ENCODE results near the gene ITGB2.

Gene ITGB2

DNA sequence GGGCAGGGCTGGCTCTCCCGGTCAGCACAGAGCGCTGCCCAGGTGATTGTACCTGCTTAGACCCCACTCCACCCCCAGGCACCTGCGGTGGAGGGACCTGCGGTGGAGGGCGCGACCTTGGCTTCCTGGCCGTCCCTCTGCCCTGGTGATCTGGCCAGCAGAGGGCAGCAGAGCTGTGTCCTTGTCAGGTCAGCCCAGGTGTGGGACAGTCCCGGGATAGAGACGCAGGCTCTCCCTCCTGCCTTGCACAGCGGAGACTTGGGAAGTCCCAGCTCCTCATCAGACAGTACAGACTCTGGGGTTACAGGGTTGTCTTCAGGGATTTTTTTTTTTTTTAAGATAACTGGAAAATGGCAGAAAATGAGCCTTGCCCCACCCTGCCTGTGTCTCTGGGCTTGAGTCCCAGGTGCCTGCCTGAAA, 29.1 kb upstream of the ITGB2 start:
- H3K4me3 ChIP-seq (ENCODE audit: low read length), result no peak overlapping the region
- H3K9me3 ChIP-seq (ENCODE audit: insufficient read depth, low read length), result no peaks in the 10 kb centered on the region
- peaks cover 87% of the 10 kb centered on the region for H3K79me2 ChIP-seq (ENCODE audit: low read length)
- no peak overlapping the region for H3K4me2 ChIP-seq (ENCODE audit: low read length)
- H3K27ac ChIP-seq (ENCODE audit: low read length), result no peak overlapping the region
- no peak overlapping the region for H3K9ac ChIP-seq (ENCODE audit: low read length)
- TF ChIP-seq EZH2phosphoT487 (IDR thresholded peaks at IDR 0.05; ENCODE audit: low read depth), result no peak
- TF ChIP-seq CTCF (IDR thresholded peaks at IDR 0.05; ENCODE audit: low read depth, low read length), result peak; percentile 67
- H3K36me3 ChIP-seq (replicated peaks; ENCODE audit: low read depth, low read length), result peaks cover 3% of the 10 kb centered on the region
- H4K20me1 ChIP-seq (ENCODE audit: insufficient read depth, low read length), result peaks cover 34% of the 10 kb centered on the region
- H3K27me3 ChIP-seq (ENCODE audit: low read depth, low read length), result no peaks in the 10 kb centered on the region
- no peaks in the 10 kb centered on the region for H3K4me1 ChIP-seq (ENCODE audit: low read length)
- no peak overlapping the region for H2AFZ ChIP-seq (ENCODE audit: low read depth, low read length)

DNA sequence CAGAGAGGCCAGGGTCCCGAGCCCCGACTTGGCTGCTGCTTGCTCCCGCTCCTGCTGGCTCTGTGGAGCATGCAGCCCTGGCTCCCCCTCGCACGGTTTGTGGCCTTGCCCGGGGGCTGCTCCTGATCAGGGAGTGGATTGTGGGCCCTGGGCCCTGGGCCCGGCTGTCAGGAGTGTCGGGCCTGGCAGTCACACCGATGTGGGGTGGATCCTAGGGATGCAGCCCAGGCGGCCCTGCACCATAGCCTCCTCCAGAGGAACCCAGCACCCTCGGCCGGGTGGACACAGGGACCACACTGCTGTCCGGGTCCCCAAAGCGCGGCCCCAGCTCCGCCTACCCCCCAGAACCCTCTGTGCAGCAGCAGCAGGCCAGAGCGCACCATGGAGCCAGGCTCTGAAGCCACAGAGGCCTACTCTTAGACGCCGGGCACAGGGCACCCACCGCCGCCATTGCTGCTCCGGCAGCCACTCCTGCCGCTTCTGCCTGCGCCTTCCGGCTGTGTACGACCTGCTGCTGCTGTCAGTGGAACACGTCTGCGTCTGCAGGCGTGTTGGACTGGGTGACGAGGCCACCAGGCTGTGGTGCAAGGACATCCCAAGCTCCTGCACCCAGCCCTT, 28.6 kb upstream of the ITGB2 start:
- Histone ChIP-seq H2AFZ (ENCODE audit: low read depth, low read length) (no peak overlapping the region), H3K27me3 (ENCODE audit: low read depth, low read length) (no peaks in the 10 kb centered on the region), H3K9me3 (ENCODE audit: insufficient read depth, low read length) (no peaks in the 10 kb centered on the region), H3K4me1 (ENCODE audit: low read length) (no peaks in the 10 kb centered on the region), H3K36me3 (replicated peaks; ENCODE audit: low read depth, low read length) (peaks cover 8% of the 10 kb centered on the region), H3K4me2 (ENCODE audit: low read length) (no peak overlapping the region), H3K79me2 (ENCODE audit: low read length) (peaks cover 89% of the 10 kb centered on the region), H3K4me3 (ENCODE audit: low read length) (no peak overlapping the region), H4K20me1 (ENCODE audit: insufficient read depth, low read length) (peaks cover 34% of the 10 kb centered on the region), H3K27ac (ENCODE audit: low read length) (no peak overlapping the region), H3K9ac (ENCODE audit: low read length) (no peak overlapping the region)
- TF ChIP-seq EZH2phosphoT487 (IDR thresholded peaks at IDR 0.05; ENCODE audit: low read depth) (no peak), CTCF (IDR thresholded peaks at IDR 0.05; ENCODE audit: low read depth, low read length) (no peak)

DNA sequence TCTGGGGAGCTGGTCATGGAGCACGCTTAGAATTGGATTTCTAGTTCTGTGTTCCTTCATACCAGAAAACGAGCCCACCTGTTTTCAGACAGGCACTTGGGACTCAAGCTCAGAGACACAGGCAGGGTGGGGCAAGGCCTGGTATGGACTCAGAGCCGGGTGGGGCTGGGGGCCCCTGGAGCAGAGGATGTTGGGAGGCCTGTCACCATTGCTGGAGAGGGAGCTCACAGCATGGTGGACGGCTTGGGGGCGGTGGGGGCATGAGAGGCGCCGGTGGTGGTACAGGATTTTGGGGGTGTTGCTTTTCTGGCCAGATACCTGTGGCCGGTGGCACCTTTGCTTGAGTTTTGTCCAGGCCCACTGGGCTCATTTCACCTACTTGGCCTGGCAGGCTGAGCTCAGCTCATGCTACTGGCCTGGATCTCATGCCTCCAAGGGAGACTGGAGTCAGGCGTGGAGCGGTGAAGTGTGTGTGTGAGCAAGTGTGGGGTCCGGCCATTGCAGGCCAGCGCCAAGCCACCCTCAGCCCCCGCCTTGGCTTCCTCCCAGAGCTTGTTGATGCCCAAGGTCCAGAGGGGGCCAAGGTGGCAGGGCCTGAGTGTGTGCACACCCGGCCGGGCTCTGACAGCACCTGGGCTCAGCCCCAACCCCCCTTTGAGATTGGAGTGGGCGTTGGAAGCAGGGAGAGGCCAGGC, 27.9 kb upstream of the ITGB2 start:
- H3K9me3 ChIP-seq (ENCODE audit: insufficient read depth, low read length), result no peaks in the 10 kb centered on the region
- no peak overlapping the region for H3K4me3 ChIP-seq (ENCODE audit: low read length)
- H3K9ac ChIP-seq (ENCODE audit: low read length), result no peak overlapping the region
- H2AFZ ChIP-seq (ENCODE audit: low read depth, low read length), result no peak overlapping the region
- peaks cover 89% of the 10 kb centered on the region for H3K79me2 ChIP-seq (ENCODE audit: low read length)
- no peak overlapping the region for H3K4me2 ChIP-seq (ENCODE audit: low read length)
- no peak overlapping the region for H3K27ac ChIP-seq (ENCODE audit: low read length)
- no peaks in the 10 kb centered on the region for H3K27me3 ChIP-seq (ENCODE audit: low read depth, low read length)
- TF ChIP-seq EZH2phosphoT487 (IDR thresholded peaks at IDR 0.05; ENCODE audit: low read depth), result no peak
- TF ChIP-seq CTCF (IDR thresholded peaks at IDR 0.05; ENCODE audit: low read depth, low read length), result no peak
- peaks cover 35% of the 10 kb centered on the region for H4K20me1 ChIP-seq (ENCODE audit: insufficient read depth, low read length)
- H3K4me1 ChIP-seq (ENCODE audit: low read length), result peaks cover 1% of the 10 kb centered on the region
- peaks cover 15% of the 10 kb centered on the region for H3K36me3 ChIP-seq (replicated peaks; ENCODE audit: low read depth, low read length)

DNA sequence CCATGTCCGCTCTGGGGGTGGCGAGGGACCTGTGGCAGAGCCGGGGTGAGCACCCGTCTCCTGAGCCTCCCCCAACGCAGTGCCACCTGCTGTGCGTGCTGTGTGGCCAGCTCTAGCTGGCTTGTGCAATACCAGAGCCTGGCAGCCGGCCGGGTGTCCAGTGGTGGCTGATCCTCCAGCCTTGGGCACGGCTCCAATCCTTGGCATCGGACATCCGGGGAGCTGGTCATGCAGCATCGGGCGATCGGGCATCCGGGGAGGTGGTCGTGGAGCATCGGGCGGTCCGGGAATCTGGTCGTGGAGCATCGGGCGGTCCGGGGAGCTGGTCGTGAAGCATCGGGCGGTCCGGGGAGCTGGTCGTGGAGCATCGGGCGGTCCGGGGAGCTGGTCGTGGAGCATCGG, 27.2 kb upstream of the ITGB2 start:
- Histone ChIP-seq H3K4me2 (ENCODE audit: low read length) (no peak overlapping the region), H3K9ac (ENCODE audit: low read length) (no peak overlapping the region), H3K27ac (ENCODE audit: low read length) (no peak overlapping the region), H3K9me3 (ENCODE audit: insufficient read depth, low read length) (no peaks in the 10 kb centered on the region), H3K4me1 (ENCODE audit: low read length) (peaks cover 8% of the 10 kb centered on the region), H2AFZ (ENCODE audit: low read depth, low read length) (no peak overlapping the region), H3K4me3 (ENCODE audit: low read length) (no peak overlapping the region), H3K36me3 (replicated peaks; ENCODE audit: low read depth, low read length) (peaks cover 18% of the 10 kb centered on the region), H4K20me1 (ENCODE audit: insufficient read depth, low read length) (peaks cover 40% of the 10 kb centered on the region), H3K79me2 (ENCODE audit: low read length) (peaks cover 89% of the 10 kb centered on the region), H3K27me3 (ENCODE audit: low read depth, low read length) (no peaks in the 10 kb centered on the region)
- TF ChIP-seq EZH2phosphoT487 (IDR thresholded peaks at IDR 0.05; ENCODE audit: low read depth) (no peak), CTCF (IDR thresholded peaks at IDR 0.05; ENCODE audit: low read depth, low read length) (no peak)

All from OCI-LY3 (cell line).